ENCODE data around the gene SENP1. TPM values are rescaled to one million over a fixed set of nuclear protein-coding genes. Genes with fewer than 3 reads are reported as not detected.

Gene SENP1
- polyA plus RNA-seq (2013, experiment 1 of 2) = 18.3 TPM
- 18.3 TPM for polyA plus RNA-seq (2013, experiment 2 of 2)

DNA sequence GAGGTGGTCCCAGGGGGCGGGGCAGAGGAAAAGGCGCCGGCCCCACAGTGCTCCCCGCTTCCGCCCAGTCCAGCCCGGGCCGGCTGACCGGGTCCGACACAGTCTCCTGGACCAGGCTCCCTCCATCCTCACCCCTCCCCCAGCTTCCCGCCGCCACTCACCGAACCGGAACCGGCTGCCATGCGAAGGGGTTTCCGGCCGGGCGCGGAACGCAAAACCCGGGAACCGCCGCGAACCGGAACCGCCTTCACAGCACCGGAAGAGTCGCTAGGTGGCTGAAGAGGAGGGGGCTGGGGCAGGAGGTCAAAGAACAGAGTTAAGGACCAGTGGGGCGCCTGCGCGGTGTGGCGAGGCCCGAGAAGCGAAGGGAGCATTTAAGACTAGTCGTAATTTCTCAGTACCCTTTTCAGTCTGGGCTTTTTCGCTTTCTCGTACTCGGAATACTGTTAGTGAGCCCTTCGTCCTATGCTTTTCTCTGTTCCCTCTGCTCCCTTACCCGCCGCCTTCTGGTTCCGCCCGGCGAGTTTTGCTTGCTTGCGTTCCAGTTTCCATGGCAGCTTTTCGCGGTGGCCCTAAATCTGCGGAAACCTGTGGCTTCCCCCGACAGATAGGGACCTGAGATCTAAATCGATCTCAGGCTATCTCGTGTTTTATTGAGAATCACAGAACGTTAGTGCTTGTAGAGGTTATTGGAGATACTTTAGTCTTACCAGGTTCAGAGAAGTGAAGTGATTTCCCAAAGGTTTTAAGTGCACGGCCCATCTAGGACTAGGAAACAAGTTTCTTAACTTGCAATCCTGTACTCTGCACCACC is at the start of gene SENP1:
TSS of gene SENP1 (minus strand) at position 213 of the 814 bp plus-strand sequence. CDS start 4,607 bp downstream, outside the sequence.
- Histone ChIP-seq H3K79me2 (ENCODE audit: control insufficient read depth, insufficient read depth, low read length) (peaks cover 15% of the 10 kb centered on the region), H3K27me3 (ENCODE audit: insufficient read depth, low read length, poor library complexity) (no peaks in the 10 kb centered on the region), H2BK5ac (ENCODE audit: low read length) (peak within 1 kb of the TSS; percentile 66), H3K4me3 (ENCODE audit: low read length) (peak within 1 kb of the TSS; percentile 74), H3K23ac (ENCODE audit: low read length) (peak within 1 kb of the TSS; percentile 15), H4K5ac (ENCODE audit: low read length) (peak within 1 kb of the TSS; percentile 96), H3K79me1 (ENCODE audit: low read length) (peaks cover 1% of the 10 kb centered on the region), H2BK120ac (ENCODE audit: low read depth, low read length) (peak within 1 kb of the TSS; percentile 21), H3K27ac (ENCODE audit: low read depth, low read length) (peak within 1 kb of the TSS; percentile 90), H3K4me2 (ENCODE audit: low read length) (peak within 1 kb of the TSS; percentile 93), H3K56ac (ENCODE audit: low read length) (peak within 1 kb of the TSS; percentile 89), H4K8ac (ENCODE audit: low read depth, low read length) (peak within 1 kb of the TSS; percentile 97), H3K4me1 (ENCODE audit: control insufficient read depth, low read depth, low read length) (peaks cover 3% of the 10 kb centered on the region), H2BK15ac (replicated peaks; ENCODE audit: low read depth) (no peak within 1 kb of the TSS), H3K18ac (ENCODE audit: low read length) (peak within 1 kb of the TSS; percentile 79), H2AK5ac (ENCODE audit: low read length) (peak within 1 kb of the TSS; percentile 54), H3K9ac (ENCODE audit: low read length) (peak within 1 kb of the TSS; percentile 86), H3K36me3 (ENCODE audit: control insufficient read depth, insufficient read depth, low read length) (no peaks in the 10 kb centered on the region), H3K4ac (ENCODE audit: low read depth, low read length) (peak within 1 kb of the TSS; percentile 83)
- no CpG with 5 or more reads among the region's 53 CpGs for whole genome bisulfite sequencing (ENCODE audit: extremely low coverage, insufficient coverage, low lambda C conversion rate)
- DNase-seq = peak; percentile 95

DNA sequence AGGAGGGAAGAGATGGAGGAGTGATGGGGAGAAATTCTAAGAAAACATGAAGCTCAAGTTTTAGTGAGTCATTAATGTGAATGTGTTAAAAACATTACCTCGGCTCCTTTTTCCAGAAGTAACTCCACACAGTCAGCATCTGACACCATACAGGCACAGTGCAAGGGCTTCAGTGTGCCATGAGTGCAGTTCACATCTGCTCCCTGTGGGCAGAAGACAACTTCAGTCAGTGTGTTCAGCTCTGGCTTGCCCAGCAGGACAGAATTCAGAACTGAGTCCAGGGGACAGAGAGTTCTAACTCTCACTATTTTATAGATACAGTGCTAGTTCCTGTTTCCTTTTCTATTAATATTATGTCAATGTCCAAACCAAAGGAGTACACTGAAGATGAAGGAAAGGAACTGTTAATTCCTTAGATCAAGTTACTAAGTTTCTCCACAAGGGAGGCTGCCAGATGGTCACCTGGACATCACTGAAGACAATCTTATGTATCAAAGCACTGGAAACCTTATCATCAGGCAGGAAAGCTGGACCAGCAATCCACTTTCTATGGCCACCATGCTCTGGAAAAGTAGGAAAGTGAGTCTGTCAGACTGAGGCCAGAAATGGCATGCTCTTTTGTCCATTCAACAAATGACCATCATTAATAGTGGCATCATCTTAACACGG is 45.4 kb upstream of the SENP1 start:
- H3K18ac ChIP-seq (ENCODE audit: low read length) = no peak overlapping the region
- no peak overlapping the region for H3K4me3 ChIP-seq (ENCODE audit: low read length)
- peaks cover 1% of the 10 kb centered on the region for H3K36me3 ChIP-seq (ENCODE audit: control insufficient read depth, insufficient read depth, low read length)
- H3K4me1 ChIP-seq (ENCODE audit: control insufficient read depth, low read depth, low read length) = no peaks in the 10 kb centered on the region
- no peak overlapping the region for H3K4ac ChIP-seq (ENCODE audit: low read depth, low read length)
- H3K4me2 ChIP-seq (ENCODE audit: low read length) = no peak overlapping the region
- H2BK5ac ChIP-seq (ENCODE audit: low read length) = no peak overlapping the region
- DNase-seq = no peak
- H3K79me1 ChIP-seq (ENCODE audit: low read length) = no peaks in the 10 kb centered on the region
- no peak overlapping the region for H4K5ac ChIP-seq (ENCODE audit: low read length)
- WGBS (ENCODE audit: extremely low coverage, insufficient coverage, low lambda C conversion rate) = no CpG with 5 or more reads among the region's 2 CpGs
- no peak overlapping the region for H3K23ac ChIP-seq (ENCODE audit: low read length)
- H4K8ac ChIP-seq (ENCODE audit: low read depth, low read length) = no peak overlapping the region
- no peak overlapping the region for H2BK15ac ChIP-seq (replicated peaks; ENCODE audit: low read depth)
- H3K27me3 ChIP-seq (ENCODE audit: insufficient read depth, low read length, poor library complexity) = no peaks in the 10 kb centered on the region
- H2AK5ac ChIP-seq (ENCODE audit: low read length) = no peak overlapping the region
- H2BK120ac ChIP-seq (ENCODE audit: low read depth, low read length) = no peak overlapping the region
- H3K27ac ChIP-seq (ENCODE audit: low read depth, low read length) = no peak overlapping the region
- H3K79me2 ChIP-seq (ENCODE audit: control insufficient read depth, insufficient read depth, low read length) = no peaks in the 10 kb centered on the region
- no peak overlapping the region for H3K56ac ChIP-seq (ENCODE audit: low read length)
- H3K9ac ChIP-seq (ENCODE audit: low read length) = no peak overlapping the region

DNA sequence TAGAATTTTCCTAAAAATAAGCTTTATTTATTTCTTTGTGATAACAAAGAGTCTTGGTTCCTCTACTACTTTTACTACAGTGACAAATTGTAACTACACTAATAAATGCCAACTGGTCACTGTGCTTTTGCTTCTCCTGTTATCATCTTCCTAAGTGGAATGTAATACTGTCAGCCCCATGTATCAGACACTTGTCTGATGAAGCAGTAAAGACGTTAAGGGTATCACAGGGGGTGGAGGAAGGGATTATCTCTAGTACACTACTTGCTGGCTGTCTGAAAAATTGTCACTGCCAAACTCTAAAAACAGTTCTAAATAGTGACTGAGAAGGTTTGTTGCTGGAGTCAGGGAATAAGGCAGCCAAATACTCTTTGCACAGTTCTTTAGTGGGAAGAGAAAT is 40.1 kb upstream of the SENP1 start:
- no peaks in the 10 kb centered on the region for H3K79me2 ChIP-seq (ENCODE audit: control insufficient read depth, insufficient read depth, low read length)
- H4K5ac ChIP-seq (ENCODE audit: low read length) = no peak overlapping the region
- H2BK15ac ChIP-seq (replicated peaks; ENCODE audit: low read depth) = no peak overlapping the region
- H3K27ac ChIP-seq (ENCODE audit: low read depth, low read length) = no peak overlapping the region
- no peak overlapping the region for H2AK5ac ChIP-seq (ENCODE audit: low read length)
- H3K4me2 ChIP-seq (ENCODE audit: low read length) = no peak overlapping the region
- no CpG with 5 or more reads among the region's 1 CpG for WGBS (ENCODE audit: extremely low coverage, insufficient coverage, low lambda C conversion rate)
- no peak overlapping the region for H3K9ac ChIP-seq (ENCODE audit: low read length)
- no peaks in the 10 kb centered on the region for H3K27me3 ChIP-seq (ENCODE audit: insufficient read depth, low read length, poor library complexity)
- no peak overlapping the region for H3K23ac ChIP-seq (ENCODE audit: low read length)
- no peak overlapping the region for H3K56ac ChIP-seq (ENCODE audit: low read length)
- DNase-seq = no peak
- H2BK5ac ChIP-seq (ENCODE audit: low read length) = no peak overlapping the region
- no peak overlapping the region for H2BK120ac ChIP-seq (ENCODE audit: low read depth, low read length)
- no peak overlapping the region for H4K8ac ChIP-seq (ENCODE audit: low read depth, low read length)
- no peaks in the 10 kb centered on the region for H3K36me3 ChIP-seq (ENCODE audit: control insufficient read depth, insufficient read depth, low read length)
- peaks cover 14% of the 10 kb centered on the region for H3K4me1 ChIP-seq (ENCODE audit: control insufficient read depth, low read depth, low read length)
- H3K4me3 ChIP-seq (ENCODE audit: low read length) = no peak overlapping the region
- H3K79me1 ChIP-seq (ENCODE audit: low read length) = no peaks in the 10 kb centered on the region
- H3K18ac ChIP-seq (ENCODE audit: low read length) = no peak overlapping the region
- H3K4ac ChIP-seq (ENCODE audit: low read depth, low read length) = no peak overlapping the region

DNA sequence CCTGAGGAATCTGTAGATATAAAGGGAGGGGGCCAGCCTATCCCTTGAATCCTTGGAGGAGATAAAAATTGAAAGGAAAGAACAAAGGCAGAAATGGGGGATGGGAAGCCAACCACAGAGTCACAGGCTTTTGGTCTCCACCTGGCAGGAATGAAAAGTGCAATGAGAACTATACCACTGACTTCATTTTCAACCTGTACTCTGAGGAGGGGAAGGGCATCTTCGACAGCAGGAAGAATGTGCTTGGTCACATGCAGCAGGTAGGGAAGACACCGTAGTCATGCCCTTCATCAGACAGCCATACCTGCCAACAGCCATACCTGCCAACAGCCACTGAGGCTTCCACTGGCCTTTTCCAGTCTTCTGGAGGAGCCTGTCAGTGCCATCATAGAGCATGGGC is 38.0 kb upstream of the SENP1 start:
- H3K9ac ChIP-seq (ENCODE audit: low read length) = no peak overlapping the region
- H3K18ac ChIP-seq (ENCODE audit: low read length) = no peak overlapping the region
- H3K79me2 ChIP-seq (ENCODE audit: control insufficient read depth, insufficient read depth, low read length) = no peaks in the 10 kb centered on the region
- H3K36me3 ChIP-seq (ENCODE audit: control insufficient read depth, insufficient read depth, low read length) = peaks cover 2% of the 10 kb centered on the region
- no peak overlapping the region for H3K56ac ChIP-seq (ENCODE audit: low read length)
- H3K4me2 ChIP-seq (ENCODE audit: low read length) = no peak overlapping the region
- H3K79me1 ChIP-seq (ENCODE audit: low read length) = no peaks in the 10 kb centered on the region
- no peak overlapping the region for H3K23ac ChIP-seq (ENCODE audit: low read length)
- H4K8ac ChIP-seq (ENCODE audit: low read depth, low read length) = no peak overlapping the region
- H3K4me1 ChIP-seq (ENCODE audit: control insufficient read depth, low read depth, low read length) = peaks cover 14% of the 10 kb centered on the region
- WGBS (ENCODE audit: extremely low coverage, insufficient coverage, low lambda C conversion rate) = no CpG with 5 or more reads among the region's 2 CpGs
- H2AK5ac ChIP-seq (ENCODE audit: low read length) = no peak overlapping the region
- H4K5ac ChIP-seq (ENCODE audit: low read length) = no peak overlapping the region
- peak; percentile 83 for DNase-seq
- H2BK5ac ChIP-seq (ENCODE audit: low read length) = no peak overlapping the region
- no peak overlapping the region for H2BK15ac ChIP-seq (replicated peaks; ENCODE audit: low read depth)
- H2BK120ac ChIP-seq (ENCODE audit: low read depth, low read length) = no peak overlapping the region
- H3K4me3 ChIP-seq (ENCODE audit: low read length) = no peak overlapping the region
- no peaks in the 10 kb centered on the region for H3K27me3 ChIP-seq (ENCODE audit: insufficient read depth, low read length, poor library complexity)
- H3K27ac ChIP-seq (ENCODE audit: low read depth, low read length) = peak overlapping the region; percentile 10
- H3K4ac ChIP-seq (ENCODE audit: low read depth, low read length) = no peak overlapping the region

- Histone ChIP-seq H3K27ac (ENCODE audit: low read depth, low read length) (peak overlapping the region; percentile 68), H3K9ac (ENCODE audit: low read length) (no peak overlapping the region), H3K79me2 (ENCODE audit: control insufficient read depth, insufficient read depth, low read length) (no peaks in the 10 kb centered on the region), H2BK15ac (replicated peaks; ENCODE audit: low read depth) (no peak overlapping the region), H3K27me3 (ENCODE audit: insufficient read depth, low read length, poor library complexity) (no peaks in the 10 kb centered on the region), H2AK5ac (ENCODE audit: low read length) (no peak overlapping the region), H2BK120ac (ENCODE audit: low read depth, low read length) (no peak overlapping the region), H2BK5ac (ENCODE audit: low read length) (no peak overlapping the region), H4K5ac (ENCODE audit: low read length) (no peak overlapping the region), H4K8ac (ENCODE audit: low read depth, low read length) (no peak overlapping the region), H3K4me1 (ENCODE audit: control insufficient read depth, low read depth, low read length) (peaks cover 14% of the 10 kb centered on the region), H3K4ac (ENCODE audit: low read depth, low read length) (no peak overlapping the region), H3K18ac (ENCODE audit: low read length) (no peak overlapping the region), H3K4me3 (ENCODE audit: low read length) (no peak overlapping the region), H3K23ac (ENCODE audit: low read length) (no peak overlapping the region), H3K4me2 (ENCODE audit: low read length) (no peak overlapping the region), H3K79me1 (ENCODE audit: low read length) (no peaks in the 10 kb centered on the region), H3K36me3 (ENCODE audit: control insufficient read depth, insufficient read depth, low read length) (peaks cover 2% of the 10 kb centered on the region), H3K56ac (ENCODE audit: low read length) (no peak overlapping the region)
- peak; percentile 83 for DNase-seq
- no CpG with 5 or more reads among the region's 7 CpGs for WGBS (ENCODE audit: extremely low coverage, insufficient coverage, low lambda C conversion rate)
Measured at GRCh38 chr12:48142818-48143674, 37.2 kb upstream of the SENP1 start.

Measured in mesendoderm (in vitro differentiated cells).